SKM-1 (cell line): ENCODE results near the gene SNRNP48.
A peak's percentile ranks its signal among the peaks of the same experiment; 100 is the strongest.

Source experiments
- DNase-seq: peaks from one replicate; lab custom pipeline; 2025; ENCODE audit not compliant: unreplicated experiment; lab: John Stamatoyannopoulos, UW

Gene SNRNP48, protein sequence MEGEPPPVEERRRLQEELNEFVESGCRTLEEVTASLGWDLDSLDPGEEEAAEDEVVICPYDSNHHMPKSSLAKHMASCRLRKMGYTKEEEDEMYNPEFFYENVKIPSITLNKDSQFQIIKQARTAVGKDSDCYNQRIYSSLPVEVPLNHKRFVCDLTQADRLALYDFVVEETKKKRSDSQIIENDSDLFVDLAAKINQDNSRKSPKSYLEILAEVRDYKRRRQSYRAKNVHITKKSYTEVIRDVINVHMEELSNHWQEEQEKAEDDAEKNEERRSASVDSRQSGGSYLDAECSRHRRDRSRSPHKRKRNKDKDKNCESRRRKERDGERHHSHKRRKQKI

DNA sequence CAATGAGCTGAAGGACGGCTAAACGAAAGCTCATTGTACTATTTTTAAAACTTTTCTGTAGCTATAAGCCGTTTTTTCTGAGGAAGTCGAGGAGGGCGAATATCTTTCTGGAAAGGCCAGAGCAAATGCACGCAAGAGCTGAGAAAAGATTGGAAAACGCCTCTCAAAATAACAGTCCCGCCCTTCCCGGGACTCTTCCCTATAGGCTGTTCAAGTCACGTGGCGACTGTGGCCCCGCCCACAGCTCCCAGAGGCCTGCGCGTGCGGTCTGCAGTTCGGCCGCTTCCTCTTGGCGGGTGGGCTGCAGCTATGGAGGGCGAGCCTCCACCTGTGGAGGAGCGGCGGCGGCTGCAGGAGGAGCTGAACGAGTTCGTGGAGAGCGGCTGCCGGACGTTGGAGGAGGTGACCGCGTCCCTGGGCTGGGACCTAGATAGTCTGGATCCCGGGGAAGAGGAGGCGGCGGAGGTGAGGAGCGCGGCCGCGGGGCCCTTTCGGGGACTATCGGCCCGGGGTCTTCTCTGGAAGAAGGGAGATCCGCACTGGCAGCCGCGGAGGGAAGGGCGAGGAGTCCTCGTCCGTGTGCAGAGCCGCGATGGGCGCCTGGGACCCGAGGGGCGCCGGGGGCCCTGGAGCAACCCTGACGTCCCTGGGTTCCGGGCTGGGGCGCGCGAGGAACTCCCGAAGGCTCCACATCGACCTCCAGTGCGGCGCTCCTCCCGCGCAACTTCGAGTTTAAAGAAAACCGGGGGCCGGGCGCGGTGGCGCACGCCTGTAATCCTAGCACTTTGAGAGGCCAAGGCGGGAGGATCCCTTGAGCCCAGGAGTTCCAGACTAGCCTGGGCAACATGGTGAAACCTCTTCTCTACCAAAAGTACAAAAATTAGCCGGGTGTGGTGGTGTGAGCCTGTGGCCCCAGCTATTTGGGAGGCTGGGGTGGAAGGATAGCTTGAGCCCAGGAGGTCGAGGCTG lies at the start of gene SNRNP48:
Gene SNRNP48 (plus strand): TSS at position 250 of the 969 bp plus-strand sequence. CDS start 60 bp downstream, at position 310.
- DNase-seq, result peak; percentile 86

DNA sequence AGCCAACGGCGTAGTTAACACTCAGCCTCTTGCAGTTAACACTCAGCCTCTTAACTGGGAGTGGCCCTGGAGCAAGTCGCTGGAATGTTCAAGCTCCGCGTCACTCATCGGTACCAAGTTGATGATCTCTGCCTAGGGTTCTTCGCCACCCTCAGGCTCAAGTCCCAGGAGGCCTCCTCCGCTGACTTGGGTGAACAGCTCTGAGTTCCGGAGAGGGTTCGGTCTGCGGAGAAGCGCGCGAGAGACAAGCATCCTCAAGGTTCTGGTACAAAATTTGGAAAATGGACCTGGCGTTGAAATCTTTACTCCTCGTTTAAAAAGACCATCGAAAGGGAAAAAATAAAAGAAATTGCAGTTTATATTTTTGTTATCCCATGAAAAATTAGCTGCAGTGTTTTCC lies 49.4 kb upstream of the SNRNP48 start:
- no peak for DNase-seq

DNA sequence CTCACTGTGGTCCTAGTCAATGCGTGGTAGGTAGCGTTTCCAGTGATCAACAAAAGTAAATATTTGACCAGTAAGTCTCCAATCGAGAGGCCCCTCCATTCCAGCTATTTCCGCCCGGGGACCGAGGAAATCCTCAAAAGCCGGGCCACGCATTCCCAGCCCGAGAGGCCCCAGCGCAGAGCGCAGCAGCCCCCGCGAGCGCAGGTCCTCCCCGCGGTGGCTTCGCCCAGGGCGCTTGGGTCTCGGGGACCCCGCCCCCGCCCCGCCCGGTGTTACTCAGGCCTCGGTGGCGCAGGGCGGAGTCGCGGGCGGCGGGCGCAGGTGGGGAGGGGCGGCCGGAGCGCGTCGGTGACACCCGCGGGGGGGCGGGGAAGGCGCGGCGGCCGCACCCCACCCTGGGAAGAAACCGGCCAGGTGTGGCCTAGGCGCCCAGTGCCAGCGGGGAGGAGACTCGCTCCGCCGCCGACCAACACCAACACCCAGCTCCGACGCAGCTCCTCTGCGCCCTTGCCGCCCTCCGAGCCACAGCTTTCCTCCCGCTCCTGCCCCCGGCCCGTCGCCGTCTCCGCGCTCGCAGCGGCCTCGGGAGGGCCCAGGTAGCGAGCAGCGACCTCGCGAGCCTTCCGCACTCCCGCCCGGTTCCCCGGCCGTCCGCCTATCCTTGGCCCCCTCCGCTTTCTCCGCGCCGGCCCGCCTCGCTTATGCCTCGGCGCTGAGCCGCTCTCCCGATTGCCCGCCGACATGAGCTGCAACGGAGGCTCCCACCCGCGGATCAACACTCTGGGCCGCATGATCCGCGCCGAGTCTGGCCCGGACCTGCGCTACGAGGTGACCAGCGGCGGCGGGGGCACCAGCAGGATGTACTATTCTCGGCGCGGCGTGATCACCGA lies 48.6 kb upstream of the SNRNP48 start, which contains the start of gene DSP:
Gene DSP (plus strand): TSS at position 497 of the 890 bp plus-strand sequence. CDS start 245 bp downstream, at position 742.
- no peak for DNase-seq

DNA sequence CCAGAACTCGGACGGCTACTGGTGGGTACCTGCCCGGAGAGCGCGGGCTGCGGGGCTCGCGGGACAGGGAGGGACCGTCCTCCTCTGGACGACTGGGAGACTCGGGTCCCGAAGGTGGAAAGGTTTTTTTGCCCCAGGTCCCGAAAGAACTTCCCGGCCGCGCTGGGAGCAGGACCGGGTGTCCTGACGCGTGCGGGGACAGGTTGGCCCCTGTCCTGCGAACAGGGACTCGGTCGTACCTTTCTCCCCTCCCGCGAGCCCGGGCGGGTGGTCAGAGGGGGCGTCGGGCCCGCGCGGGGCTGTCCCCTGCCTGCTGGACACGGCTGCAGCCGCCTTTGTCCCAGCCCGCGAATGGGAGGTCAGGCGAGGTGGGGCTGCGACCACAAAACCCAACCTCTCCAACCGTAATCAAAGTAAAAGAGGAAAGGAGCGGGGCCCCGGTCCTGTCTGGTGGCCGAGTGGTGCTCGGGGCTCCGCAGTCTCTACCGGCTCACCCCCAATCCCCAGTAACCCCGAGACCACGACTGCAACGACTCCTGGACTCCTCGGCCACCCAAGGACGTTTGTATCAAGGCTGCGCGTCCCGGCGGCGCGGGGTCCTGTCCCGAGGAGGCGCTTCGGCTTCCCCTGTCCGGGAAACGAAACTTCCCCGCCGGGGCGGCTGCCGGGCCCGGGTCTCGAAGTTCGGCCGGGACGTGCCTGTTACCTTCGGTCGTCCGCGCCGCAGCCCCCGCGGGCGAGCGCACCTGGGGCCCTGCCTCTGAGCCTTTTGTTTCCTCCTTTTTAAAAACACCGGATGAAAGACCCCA lies 47.7 kb upstream of the SNRNP48 start:
- DNase-seq, result no peak

DNA sequence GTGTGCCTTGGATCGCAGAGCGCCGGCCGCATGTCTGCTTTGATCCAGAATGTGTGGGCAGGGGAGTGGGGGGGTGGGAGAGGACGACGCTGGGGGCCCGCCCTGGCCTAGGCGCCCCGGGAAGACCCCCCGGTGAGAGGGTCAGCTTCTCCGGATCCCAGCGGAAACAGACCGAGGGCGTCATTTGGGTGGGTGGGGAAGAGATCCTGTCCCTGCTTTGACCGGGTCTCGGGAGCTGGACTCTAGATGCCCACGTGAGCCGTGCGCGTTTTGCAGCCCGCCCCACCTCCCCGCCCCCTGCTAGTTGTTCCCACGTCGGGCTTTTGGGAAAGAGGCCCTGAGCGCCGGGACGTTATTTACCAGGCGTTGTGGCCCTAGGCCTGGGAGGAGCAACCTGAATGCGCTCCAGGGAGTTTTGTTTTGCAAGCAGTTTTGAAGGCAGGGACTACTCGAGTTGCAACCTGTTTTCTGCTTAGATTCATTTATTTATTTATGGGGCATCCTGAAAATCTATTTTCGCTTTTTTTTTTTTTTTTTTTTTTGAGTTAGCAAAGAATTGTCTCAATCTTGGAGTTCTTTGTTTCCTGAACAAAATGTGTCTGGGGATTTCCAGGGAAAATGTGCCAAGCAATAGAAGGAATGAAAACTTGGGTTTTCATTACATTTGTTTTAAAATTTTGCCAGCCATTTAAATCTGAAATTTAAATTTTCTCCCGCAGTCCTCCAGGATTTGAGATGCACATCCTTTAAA lies 46.9 kb upstream of the SNRNP48 start:
- DNase-seq, result no peak

DNA sequence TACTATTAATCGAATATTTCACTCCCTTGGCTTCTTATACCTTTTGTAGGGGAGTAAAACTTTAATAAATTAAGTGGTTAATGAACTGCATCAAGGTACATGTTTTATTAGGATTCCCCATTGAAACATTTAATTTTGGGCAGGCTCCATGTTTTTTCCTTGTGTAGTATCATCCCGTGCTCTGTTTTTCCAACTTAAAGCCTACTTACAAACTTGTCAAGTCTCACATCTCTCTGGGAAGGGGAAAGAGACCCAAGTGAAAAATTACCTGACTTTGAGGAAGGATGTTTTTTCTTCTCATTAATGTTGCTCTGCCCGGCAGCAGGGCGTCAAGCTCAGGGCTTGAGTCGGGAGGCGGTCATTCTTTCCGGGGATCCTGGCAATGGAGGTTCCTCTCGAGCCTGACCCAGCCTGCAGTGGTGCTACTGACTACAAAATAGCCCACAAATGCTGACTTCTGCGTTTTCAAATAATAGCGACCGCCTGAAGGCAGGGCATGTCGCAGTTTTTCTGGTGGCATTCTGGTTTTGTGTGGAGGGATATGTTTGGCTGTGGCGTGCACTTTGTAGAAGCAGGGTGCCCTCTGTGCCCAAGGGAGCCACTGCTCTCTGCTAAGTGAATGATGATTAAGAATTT lies 46.1 kb upstream of the SNRNP48 start:
- no peak for DNase-seq

DNA sequence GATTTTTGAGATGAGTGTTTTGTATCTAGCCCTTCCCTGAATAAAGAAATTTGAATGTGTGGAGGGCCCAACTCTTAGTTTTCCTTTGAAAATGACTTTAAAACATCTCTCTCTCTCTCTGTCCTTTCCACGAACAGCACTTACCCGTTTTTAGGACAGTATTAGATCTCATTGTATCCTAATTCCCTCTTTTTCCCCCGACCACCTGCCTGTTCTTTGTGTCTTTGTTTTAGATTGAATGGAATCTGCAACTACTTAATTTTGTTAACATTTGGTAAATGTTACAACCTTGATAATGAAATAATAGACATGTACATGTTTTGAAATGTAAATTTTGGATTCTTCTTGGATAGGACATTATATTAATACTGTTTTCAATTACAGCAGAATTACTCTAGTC lies 45.4 kb upstream of the SNRNP48 start:
- no peak for DNase-seq

DNA sequence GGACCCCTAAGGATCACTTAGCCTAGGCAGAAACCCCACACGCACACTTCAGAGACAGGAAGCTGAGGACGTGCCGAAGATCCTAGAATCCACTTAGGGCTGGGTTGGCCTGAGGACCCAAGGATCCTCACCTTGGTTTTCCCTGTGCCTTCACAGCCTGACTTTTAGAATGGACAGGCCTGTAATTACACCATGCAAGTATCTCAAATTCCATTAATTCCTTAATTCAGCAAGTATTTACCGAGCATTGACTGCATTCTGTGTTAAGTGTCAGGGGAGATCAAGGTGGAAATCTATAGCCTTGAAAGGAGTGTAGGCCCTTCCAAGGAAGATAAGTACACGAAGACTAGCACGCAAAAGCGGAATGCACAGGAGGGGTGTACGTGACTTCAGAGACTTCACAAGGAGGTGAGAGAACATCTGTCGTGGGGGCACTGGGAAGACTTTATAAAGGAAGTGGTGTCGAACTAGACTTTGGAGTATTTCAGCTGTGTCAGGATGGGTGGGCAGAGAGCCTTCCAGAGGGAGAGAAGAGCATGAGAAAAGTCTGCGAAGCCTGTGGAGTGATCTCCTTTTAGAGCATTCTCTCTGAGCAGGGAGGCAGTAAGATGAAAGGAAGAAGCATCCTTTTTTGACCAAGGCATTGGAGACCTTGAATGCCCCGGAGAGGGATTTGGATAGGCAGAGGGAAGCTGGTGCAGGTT lies 44.5 kb upstream of the SNRNP48 start:
- DNase-seq, result no peak

DNA sequence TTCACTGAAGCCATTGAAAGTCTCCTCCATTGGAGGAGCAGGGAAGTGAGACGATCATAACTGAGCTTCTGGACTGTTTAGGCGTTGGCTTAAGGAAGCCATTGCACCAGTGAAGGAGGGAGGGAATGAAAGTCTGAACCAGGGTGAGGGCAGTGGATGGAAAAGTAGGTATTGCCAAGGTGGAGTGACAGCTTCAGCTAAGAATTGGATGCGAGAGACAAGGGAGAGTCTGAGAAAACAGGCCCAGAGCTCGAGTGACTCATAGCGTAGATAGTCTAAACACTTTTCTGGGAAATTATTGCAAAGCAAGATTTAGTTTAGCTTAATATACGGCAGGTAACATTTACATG lies 44.0 kb upstream of the SNRNP48 start:
- DNase-seq, result no peak

DNA sequence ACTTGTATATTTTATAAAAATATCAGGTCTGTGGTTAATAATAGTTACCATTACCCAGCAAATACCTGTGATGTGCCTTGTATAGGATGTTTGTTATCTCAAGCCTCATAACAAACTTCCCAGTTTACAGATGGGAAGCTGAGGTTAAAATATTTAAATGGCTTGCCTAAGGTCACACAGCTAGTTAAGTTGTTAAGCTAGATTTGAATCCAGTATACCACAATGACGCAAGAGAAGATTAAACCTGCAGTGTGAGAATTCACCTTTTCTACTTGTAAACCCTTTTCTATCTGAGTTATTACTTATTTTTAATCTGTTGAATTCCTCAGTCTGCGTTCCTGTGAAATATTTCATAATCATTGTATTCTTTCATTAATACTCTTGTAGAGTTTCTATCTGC lies 43.6 kb upstream of the SNRNP48 start:
- no peak for DNase-seq

DNA sequence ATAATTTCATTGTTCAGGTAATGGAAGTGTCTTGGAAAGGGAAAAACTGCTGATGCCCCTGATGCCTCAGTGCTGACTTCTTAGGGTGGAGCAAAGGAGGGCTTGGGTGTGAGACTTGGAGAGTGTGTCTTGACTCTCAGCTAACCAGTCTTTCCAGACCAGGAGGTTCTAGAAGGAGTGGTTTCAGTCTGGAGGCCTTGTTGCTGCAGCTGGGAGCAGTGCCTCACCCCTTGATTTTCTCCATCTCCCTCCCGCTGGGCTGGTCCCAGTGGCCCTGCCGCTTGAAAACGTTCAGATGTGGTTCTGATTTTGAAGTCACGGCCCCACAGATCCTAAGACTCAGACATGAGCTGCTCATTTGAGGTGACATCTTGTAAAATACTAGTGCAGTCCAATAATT lies 43.1 kb upstream of the SNRNP48 start:
- DNase-seq, result no peak

DNA sequence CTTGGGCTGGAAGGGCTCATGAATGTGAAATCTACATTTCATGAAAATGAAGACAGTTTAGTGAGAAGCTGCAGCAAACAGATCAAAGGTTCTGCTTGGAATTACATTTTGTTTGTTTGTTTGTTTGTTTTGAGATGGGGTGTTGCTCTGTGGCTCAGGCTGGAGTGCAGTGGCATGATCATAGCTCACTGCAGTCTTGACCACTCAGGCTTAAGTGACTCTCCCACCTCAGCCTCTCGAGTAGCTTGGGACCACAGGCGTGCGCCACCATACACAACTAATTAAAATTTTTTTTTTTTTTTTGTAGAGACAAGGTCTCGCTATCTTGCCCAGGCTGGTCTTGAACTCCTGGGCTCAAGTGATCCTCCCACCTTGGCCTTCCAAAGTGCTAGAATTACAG lies 42.7 kb upstream of the SNRNP48 start:
- no peak for DNase-seq

DNA sequence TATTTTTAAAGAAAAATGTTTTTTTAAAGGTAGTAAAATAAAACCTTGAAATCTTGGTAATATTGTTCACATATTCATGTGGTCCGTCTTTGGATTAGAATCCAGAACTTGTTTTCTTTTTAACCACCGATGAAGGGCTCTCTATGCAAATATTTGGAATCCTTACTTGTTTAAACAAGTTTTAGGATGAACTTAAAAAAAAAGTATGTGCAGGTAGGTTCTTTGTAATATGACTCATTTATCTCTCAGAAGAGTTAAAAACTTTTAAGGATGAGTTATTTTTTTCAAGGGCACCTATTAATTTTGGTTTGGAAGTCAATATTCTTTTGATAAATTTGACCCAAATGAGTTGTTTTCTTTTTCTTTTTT lies 39.6 kb upstream of the SNRNP48 start:
- DNase-seq, result no peak

DNA sequence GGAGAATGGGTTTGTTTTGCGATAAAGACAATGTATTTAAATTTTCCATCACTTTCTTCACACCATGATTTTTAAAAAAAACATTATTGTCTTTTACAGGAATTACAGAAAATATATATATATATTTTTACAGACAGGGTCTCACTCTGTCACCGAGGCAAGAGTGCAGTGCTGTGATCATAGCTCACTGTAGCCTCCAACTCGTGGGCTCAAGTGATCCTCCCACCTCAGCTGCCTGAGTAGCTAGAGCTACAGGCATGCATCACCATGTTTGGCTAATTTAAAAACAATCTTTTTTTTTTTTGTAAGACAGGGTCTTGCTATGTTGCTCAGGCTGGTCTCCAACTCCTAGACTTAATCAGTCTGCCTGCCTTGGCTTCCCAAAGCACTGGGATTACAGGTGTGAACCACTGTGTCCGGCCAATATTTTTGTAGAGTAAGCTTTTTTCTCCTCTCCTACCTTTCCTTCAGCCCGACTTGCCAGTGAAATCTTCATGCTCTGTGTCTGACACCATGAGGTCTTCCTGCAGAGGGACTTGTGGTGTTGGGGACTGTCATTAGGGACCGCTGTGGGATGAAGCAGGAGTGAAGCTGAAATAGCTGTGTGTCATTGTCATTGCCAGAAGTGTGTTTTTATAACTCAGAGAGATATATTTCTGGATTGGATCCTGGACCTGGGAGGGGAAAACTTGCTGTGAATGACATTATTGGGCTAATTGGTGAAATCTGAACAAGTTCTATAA lies 35.3 kb upstream of the SNRNP48 start:
- DNase-seq, result no peak

DNA sequence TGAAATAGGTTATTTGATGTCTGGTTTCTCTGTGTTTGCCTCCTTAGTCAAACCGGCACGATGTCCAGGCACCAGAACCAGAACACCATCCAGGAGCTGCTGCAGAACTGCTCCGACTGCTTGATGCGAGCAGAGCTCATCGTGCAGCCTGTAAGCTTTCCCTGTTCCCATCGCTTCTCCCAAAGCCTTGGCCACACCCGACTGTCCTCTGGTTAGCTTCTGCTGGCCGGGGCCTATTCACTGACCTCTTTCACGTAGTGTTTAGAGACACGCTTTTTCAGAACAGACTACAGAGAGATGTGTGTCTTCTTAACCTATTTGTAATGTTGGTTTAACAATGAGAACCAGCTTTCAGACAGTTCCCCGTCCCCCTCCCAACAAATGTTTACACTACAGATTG lies 34.3 kb upstream of the SNRNP48 start:
- DNase-seq, result no peak

DNA sequence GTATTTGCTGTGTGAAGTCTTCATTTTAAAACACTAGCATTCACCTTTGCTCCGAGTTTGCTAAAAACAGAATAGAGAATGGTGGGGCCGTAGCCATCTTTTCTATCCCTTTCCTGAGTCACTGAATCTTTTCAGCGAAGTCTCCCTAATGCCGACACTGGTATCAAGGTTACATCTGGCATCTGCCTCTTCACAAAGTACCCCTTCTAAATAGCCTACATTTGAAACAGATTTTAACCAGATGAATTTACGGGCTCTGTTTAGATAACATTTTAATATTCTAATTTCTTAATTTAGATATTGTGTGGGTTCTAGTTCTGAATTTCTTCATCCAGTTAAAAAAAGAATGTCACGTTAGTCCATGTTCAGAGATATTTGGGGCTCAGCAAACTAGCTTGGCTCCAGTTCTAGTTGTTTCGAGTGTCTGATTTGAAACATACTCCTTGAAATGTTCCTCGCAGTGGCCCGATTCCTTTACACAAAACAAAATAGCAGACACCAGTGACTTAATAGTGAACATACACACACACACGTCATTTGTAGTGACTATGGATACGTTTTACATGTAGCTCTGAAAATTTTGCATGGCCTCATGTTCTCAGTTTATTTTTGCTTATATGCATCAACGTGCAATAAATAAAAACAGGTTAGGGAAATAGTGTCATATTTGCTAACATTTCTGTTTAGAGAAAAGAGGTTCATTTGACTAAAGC lies 33.4 kb upstream of the SNRNP48 start:
- DNase-seq, result no peak

DNA sequence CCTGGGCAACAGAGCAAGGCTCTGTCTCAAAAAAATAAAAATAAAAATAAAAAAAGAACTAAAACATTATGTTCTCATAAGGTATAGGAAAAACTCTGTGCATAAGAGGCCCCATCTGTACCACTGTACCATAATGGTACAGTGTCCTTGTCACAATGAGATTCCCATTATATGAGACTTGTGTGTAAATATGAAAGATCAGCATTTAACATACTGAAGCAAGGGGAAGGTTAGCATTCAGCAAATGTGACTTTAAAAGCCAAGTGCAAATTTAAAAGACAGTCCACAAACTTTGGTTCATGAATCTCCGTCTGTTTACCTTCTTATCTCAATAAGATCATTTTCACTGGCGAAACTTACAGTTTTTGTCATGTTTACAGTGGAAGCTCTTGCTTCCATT lies 32.3 kb upstream of the SNRNP48 start:
- DNase-seq, result no peak
